GM08714 (cell line): ENCODE results near the gene CIAO2B.

Experiments used
- H3K4me3 ChIP-seq: fragments of 200-500 bp; sonication (Bioruptor generic); 2 replicates; pipeline ENCODE4 v1.5.1; 2014; ENCODE audit warnings: mild to moderate bottlenecking, low read length, inconsistent platforms
- ZNF274 ChIP-seq: IDR thresholded peaks from 2 replicates; pipeline ENCODE4 v1.6.1; 2012; ENCODE audit warnings: mild to moderate bottlenecking, low read depth, low read length

The CIAO2B gene

GRCh38 chr16:66910175-66910940 lies 23.8 kb downstream of the CIAO2B start:
- no peak overlapping the region for H3K4me3 ChIP-seq
- TF ChIP-seq ZNF274: no peak

GRCh38 chr16:66908762-66909559 lies 25.2 kb downstream of the CIAO2B start:
- TF ChIP-seq ZNF274: no peak
- H3K4me3 ChIP-seq: no peak overlapping the region

GRCh38 chr16:66908116-66908515 lies 26.1 kb downstream of the CIAO2B start:
- H3K4me3 ChIP-seq: no peak overlapping the region
- no peak for TF ChIP-seq ZNF274

- no peak for TF ChIP-seq ZNF274
These were observed 27.0 kb downstream of the CIAO2B start for GRCh38 chr16:66906916-66907836.

GRCh38 chr16:66905633-66906539 lies 28.3 kb downstream of the CIAO2B start:
- no peak for TF ChIP-seq ZNF274
- H3K4me3 ChIP-seq: no peak overlapping the region

More at GRCh38 chr16:66906916-66907836, 27.0 kb downstream of the CIAO2B start:
- H3K4me3 ChIP-seq: no peak overlapping the region

GRCh38 chr16:66904846-66905632 lies 29.2 kb downstream of the CIAO2B start:
- TF ChIP-seq ZNF274: no peak
- no peak overlapping the region for H3K4me3 ChIP-seq

- no peak for TF ChIP-seq ZNF274
- no peak overlapping the region for H3K4me3 ChIP-seq
These were observed 29.8 kb downstream of the CIAO2B start for GRCh38 chr16:66904428-66904845.

- TF ChIP-seq ZNF274: no peak
- H3K4me3 ChIP-seq: no peak overlapping the region
These were observed 30.4 kb downstream of the CIAO2B start for GRCh38 chr16:66903544-66904427.

- H3K4me3 ChIP-seq: no peak overlapping the region
- no peak for TF ChIP-seq ZNF274
These were observed 31.3 kb downstream of the CIAO2B start for GRCh38 chr16:66902648-66903543.

- TF ChIP-seq ZNF274: no peak
- no peak overlapping the region for H3K4me3 ChIP-seq
These were observed 32.6 kb downstream of the CIAO2B start for GRCh38 chr16:66901626-66902025.
